Gastrocnemius medialis (tissue), 4 donors: ENCODE data around the gene EDNRB. TPM values are rescaled to one million over a fixed set of nuclear protein-coding genes. Genes with fewer than 3 reads are reported as not detected.

Experiments used
- ATAC-seq, 2 donors: fragments of 150-250 bp; one replicate each; pipeline ENCODE4 v1.9.1; 2016
- DNase-seq, 2 donors: peaks; one replicate each; pipeline ENCODE4 v3.0.0-alpha.2; 2019
- H3K27ac ChIP-seq, 4 donors: fragments of 200-600 bp; sonication (generic); 1 replicate in 1 of 4; 2 replicates in 3 of 4; pipeline ENCODE4 v1.5.1; 2016 to 2018; ENCODE audit warnings: mild to moderate bottlenecking in 2 of 4, moderate library complexity in 1 of 4
- H3K27me3 ChIP-seq, 3 donors: fragments of 200-600 bp; sonication (generic) in 2 of 3; 1 replicate in 1 of 3; 2 replicates in 2 of 3; pipeline versions ENCODE4 v1.5.1 to v1.6.0; 2016 to 2019; ENCODE audit warnings: mild to moderate bottlenecking in 1 of 3, moderate library complexity in 1 of 3
- H3K36me3 ChIP-seq, 2 donors: fragments of 200-600 bp; sonication (generic) in 1 of 2; one replicate each; pipeline ENCODE4 v1.5.1; 2017 to 2018
- H3K4me1 ChIP-seq, 2 donors: fragments of 200-600 bp; sonication (generic) in 1 of 2; one replicate each; pipeline ENCODE4 v1.5.1; 2016 to 2017; ENCODE audit warnings: mild to moderate bottlenecking in 2 of 2
- H3K4me3 ChIP-seq, 4 donors: fragments of 200-600 bp; sonication (generic) in 3 of 4; 1 replicate in 1 of 4; 2 replicates in 3 of 4; pipeline ENCODE4 v1.5.1; 2016 to 2019; ENCODE audit warnings: mild to moderate bottlenecking in 2 of 4
- H3K9me3 ChIP-seq, 3 donors: fragments of 200-600 bp; sonication (generic) in 2 of 3; 1 replicate in 1 of 3; 2 replicates in 2 of 3; pipeline ENCODE4 v1.5.1; 2016 to 2019
- CTCF ChIP-seq, 5 experiments: fragments of 450-650 bp in 3 of 5; fragments of 200-600 bp in 2 of 5; sonication (generic) in 2 of 5; IDR thresholded peaks in 4 of 5; conservative IDR thresholded peaks in 1 of 5; 1 replicate in 4 of 5; 2 replicates in 1 of 5; pipeline ENCODE4 v1.5.1; 2016 to 2019; ENCODE audit warnings: antibody characterized with exemption in 5 of 5, mild to moderate bottlenecking in 3 of 5, moderate library complexity in 3 of 5
- POLR2A ChIP-seq, 2 donors: fragments of 450-650 bp; IDR thresholded peaks; one replicate each; pipeline ENCODE4 v1.6.1; 2017; ENCODE audit warnings: antibody characterized with exemption in 2 of 2, mild to moderate bottlenecking in 2 of 2, moderate library complexity in 2 of 2
- in situ Hi-C, 4 donors: fragments of 200-750 bp; cut with MboI; loops; one replicate each; pipeline versions ENCODE4 v1.15.0 to v1.8.0; 2017; ENCODE audit warnings: low sequenced_read_pairs in 4 of 4
- intact Hi-C: fragments of 100-400 bp; cut with DNase I; formaldehyde crosslinking; loops from one replicate; pipeline ENCODE4 v1.15.1; 2023; ENCODE audit warnings: low total_unique reads
- total RNA-seq, 4 donors: library from RNA; depleted of rRNA; stranded (reverse); fragments of >200 nt; gene quantifications; one replicate each; pipeline versions ENCODE4 v1.1.0 to v1.2.3, GENCODE V29; 2016

Gene EDNRB
- total RNA-seq, 4 donors from 2014 or later, result 13.6 to 35.1 (median 20.1) TPM

DNA sequence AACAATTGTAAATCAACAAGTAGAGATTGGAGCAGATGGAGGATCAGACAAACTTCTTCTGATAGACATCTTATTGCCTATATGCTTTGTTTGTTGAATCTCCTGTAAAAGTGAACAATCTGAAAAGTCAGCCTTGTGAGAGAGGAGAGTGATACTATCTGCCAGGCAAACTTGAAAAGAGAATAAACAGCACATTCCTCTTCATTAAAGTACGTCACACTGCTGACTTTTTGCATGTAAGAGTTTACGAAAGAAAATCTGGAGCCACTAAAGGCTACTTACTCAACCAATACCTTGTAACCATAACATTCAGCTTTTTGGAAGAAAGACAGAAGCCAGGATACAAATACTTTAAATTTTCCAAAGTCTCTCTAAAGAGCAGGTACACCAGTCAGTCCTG, 42.5 kb downstream of the EDNRB start:
- ATAC-seq, result no peak
- TF ChIP-seq CTCF (IDR thresholded peaks at IDR 0.05 in 4 of 5, conservative IDR thresholded peaks at IDR 0.05 in 1 of 5) (no peak), POLR2A (IDR thresholded peaks at IDR 0.05) (no peak)
- Histone ChIP-seq H3K4me1 (no peaks in the 10 kb centered on the region), H3K27ac (no peak overlapping the region), H3K36me3 (no peaks in the 10 kb centered on the region), H3K27me3 (no peaks in the 10 kb centered on the region), H3K4me3 (no peak overlapping the region), H3K9me3 (no peaks in the 10 kb centered on the region)
- in situ Hi-C loops, result no loop called here
- intact Hi-C loops, result no loop called here
- no peak for DNase-seq

DNA sequence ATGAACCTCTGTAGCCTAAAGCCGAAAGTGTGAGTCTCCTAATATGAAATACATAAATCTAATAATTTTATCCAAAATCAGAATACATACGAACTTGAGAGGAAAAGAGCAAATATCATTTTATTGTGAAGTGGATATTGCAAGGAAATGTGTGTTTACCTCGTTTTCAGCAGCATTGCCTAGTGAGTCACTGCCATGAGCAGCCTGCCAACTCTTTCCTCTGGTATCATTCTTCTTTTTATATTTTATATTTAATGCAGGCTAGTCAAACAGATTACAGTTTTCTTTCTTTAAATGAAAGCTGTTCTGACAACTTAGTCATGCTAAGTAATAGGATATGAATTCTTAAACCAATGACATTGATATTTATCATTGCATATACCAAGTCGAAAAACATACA, 44.2 kb downstream of the EDNRB start:
- Histone ChIP-seq H3K27me3 (no peaks in the 10 kb centered on the region), H3K36me3 (no peaks in the 10 kb centered on the region), H3K9me3 (no peaks in the 10 kb centered on the region), H3K4me3 (no peak overlapping the region), H3K27ac (no peak overlapping the region), H3K4me1 (no peaks in the 10 kb centered on the region)
- ATAC-seq, result no peak
- no peak for TF ChIP-seq POLR2A (IDR thresholded peaks at IDR 0.05)
- TF ChIP-seq CTCF (IDR thresholded peaks at IDR 0.05 in 4 of 5, conservative IDR thresholded peaks at IDR 0.05 in 1 of 5), result no peak
- intact Hi-C loops (no loop called here), in situ Hi-C loops (no loop called here)
- DNase-seq, result no peak

GRCh38 chr13:77872995-77873394, 45.6 kb downstream of the EDNRB start:
- TF ChIP-seq POLR2A (IDR thresholded peaks at IDR 0.05) (no peak), CTCF (IDR thresholded peaks at IDR 0.05 in 4 of 5, conservative IDR thresholded peaks at IDR 0.05 in 1 of 5) (no peak)
- DNase-seq (no peak), ATAC-seq (no peak)
- intact Hi-C loops, result no loop called here
- H3K4me3 ChIP-seq, result no peak overlapping the region
- H3K27me3 ChIP-seq, result no peaks in the 10 kb centered on the region
- no peak overlapping the region for H3K27ac ChIP-seq
- H3K4me1 ChIP-seq, result no peaks in the 10 kb centered on the region
- in situ Hi-C loops, result no loop called here
- no peaks in the 10 kb centered on the region for H3K9me3 ChIP-seq
- H3K36me3 ChIP-seq, result no peaks in the 10 kb centered on the region

GRCh38 chr13:77871596-77871995, 47.0 kb downstream of the EDNRB start:
- Histone ChIP-seq H3K27me3 (no peaks in the 10 kb centered on the region), H3K36me3 (no peaks in the 10 kb centered on the region), H3K9me3 (no peaks in the 10 kb centered on the region), H3K27ac (no peak overlapping the region), H3K4me1 (no peaks in the 10 kb centered on the region), H3K4me3 (no peak overlapping the region)
- DNase-seq (no peak), ATAC-seq (no peak)
- no peak for TF ChIP-seq POLR2A (IDR thresholded peaks at IDR 0.05)
- no peak for TF ChIP-seq CTCF (IDR thresholded peaks at IDR 0.05 in 4 of 5, conservative IDR thresholded peaks at IDR 0.05 in 1 of 5)
- in situ Hi-C loops (no loop called here), intact Hi-C loops (no loop called here)

- Histone ChIP-seq H3K36me3 (no peaks in the 10 kb centered on the region), H3K9me3 (no peaks in the 10 kb centered on the region), H3K27me3 (no peaks in the 10 kb centered on the region), H3K4me3 (no peak overlapping the region), H3K27ac (no peak overlapping the region), H3K4me1 (no peaks in the 10 kb centered on the region)
- TF ChIP-seq CTCF (IDR thresholded peaks at IDR 0.05 in 4 of 5, conservative IDR thresholded peaks at IDR 0.05 in 1 of 5), result no peak
- no peak for TF ChIP-seq POLR2A (IDR thresholded peaks at IDR 0.05)
- ATAC-seq (no peak), DNase-seq (no peak)
- intact Hi-C loops (no loop called here), in situ Hi-C loops (no loop called here)
Observed at GRCh38 chr13:77868717-77869116, 49.9 kb downstream of the EDNRB start.
